Measurements from ENCODE around the gene ARHGEF39. TPM values are rescaled to one million over a fixed set of nuclear protein-coding genes. Genes with fewer than 3 reads are reported as not detected.
A peak's percentile ranks its signal among the peaks of the same experiment; 100 is the strongest.

The ARHGEF39 gene
- total RNA-seq, 1 donor from 2014 or later, result 0.85 TPM

DNA sequence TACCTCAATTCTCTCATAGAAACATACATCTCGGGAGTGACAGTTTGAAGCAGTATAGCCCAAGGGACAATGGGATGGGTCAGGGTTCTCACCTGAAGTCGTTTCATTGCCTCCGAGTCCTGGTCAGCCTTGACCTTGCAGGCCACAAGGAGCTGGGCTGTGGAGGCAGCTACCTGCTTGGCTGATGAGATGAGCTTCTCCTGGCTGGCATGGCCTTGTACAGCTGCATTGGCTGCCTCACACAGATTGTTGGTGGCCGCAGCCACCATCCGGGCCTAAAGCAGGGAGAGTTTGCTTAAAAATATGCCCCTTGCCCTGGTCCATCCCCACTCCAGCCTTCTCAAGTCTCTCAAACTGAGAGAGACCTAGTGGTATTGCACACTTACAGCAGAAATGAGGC lies 33.2 kb upstream of the ARHGEF39 start:
- peak overlapping the region; percentile 62 for H3K27ac Mint-ChIP-seq (ENCODE audit: unreplicated experiment)
- DNase-seq (ENCODE audit: low spot score), result no peak
- peaks cover 26% of the 10 kb centered on the region for H3K36me3 Mint-ChIP-seq (ENCODE audit: low read depth)
- H3K4me1 Mint-ChIP-seq (ENCODE audit: low read depth), result peaks cover 31% of the 10 kb centered on the region
- H3K9me3 Mint-ChIP-seq (ENCODE audit: low read depth), result no peaks in the 10 kb centered on the region
- H3K4me3 Mint-ChIP-seq (ENCODE audit: unreplicated experiment), result no peak overlapping the region
- H3K27me3 Mint-ChIP-seq (ENCODE audit: low read depth), result no peaks in the 10 kb centered on the region
- TF ChIP-seq, protein P1, sequence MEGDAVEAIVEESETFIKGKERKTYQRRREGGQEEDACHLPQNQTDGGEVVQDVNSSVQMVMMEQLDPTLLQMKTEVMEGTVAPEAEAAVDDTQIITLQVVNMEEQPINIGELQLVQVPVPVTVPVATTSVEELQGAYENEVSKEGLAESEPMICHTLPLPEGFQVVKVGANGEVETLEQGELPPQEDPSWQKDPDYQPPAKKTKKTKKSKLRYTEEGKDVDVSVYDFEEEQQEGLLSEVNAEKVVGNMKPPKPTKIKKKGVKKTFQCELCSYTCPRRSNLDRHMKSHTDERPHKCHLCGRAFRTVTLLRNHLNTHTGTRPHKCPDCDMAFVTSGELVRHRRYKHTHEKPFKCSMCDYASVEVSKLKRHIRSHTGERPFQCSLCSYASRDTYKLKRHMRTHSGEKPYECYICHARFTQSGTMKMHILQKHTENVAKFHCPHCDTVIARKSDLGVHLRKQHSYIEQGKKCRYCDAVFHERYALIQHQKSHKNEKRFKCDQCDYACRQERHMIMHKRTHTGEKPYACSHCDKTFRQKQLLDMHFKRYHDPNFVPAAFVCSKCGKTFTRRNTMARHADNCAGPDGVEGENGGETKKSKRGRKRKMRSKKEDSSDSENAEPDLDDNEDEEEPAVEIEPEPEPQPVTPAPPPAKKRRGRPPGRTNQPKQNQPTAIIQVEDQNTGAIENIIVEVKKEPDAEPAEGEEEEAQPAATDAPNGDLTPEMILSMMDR (IDR thresholded peaks at IDR 0.05), result no peak

DNA sequence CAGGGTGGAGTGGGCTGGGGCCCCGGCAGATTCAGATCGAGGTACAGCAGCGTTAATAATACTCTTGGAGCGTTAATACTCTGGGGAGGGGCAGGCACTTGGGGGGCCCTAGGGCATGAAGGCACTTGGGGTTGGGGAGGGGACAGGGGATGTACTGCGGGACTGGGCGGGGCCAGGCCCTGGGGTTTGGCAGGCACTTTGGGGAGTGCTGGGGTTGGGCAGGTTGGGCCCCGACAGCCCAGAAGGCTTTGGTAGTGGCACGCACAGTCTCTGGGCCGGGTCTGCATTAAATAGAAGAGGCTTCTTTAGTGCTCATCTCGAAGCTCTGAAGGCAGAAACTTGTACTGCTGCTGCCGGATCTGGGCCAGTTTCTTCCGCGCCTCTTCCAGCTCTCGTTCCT lies 32.5 kb upstream of the ARHGEF39 start:
- TF ChIP-seq, protein P1 (IDR thresholded peaks at IDR 0.05), result no peak

GRCh38 chr9:35696520-35697215 lies 31.7 kb upstream of the ARHGEF39 start:
- H3K27ac Mint-ChIP-seq (ENCODE audit: unreplicated experiment), result peak overlapping the region; percentile 86
- H3K9me3 Mint-ChIP-seq (ENCODE audit: low read depth), result no peaks in the 10 kb centered on the region
- peaks cover 36% of the 10 kb centered on the region for H3K4me1 Mint-ChIP-seq (ENCODE audit: low read depth)
- TF ChIP-seq, protein P1 (IDR thresholded peaks at IDR 0.05), result peak; percentile 90
- H3K4me3 Mint-ChIP-seq (ENCODE audit: unreplicated experiment), result no peak overlapping the region
- peaks cover 19% of the 10 kb centered on the region for H3K36me3 Mint-ChIP-seq (ENCODE audit: low read depth)
- H3K27me3 Mint-ChIP-seq (ENCODE audit: low read depth), result no peaks in the 10 kb centered on the region
- no peak for DNase-seq (ENCODE audit: low spot score)

More for the DNA sequence above, 32.5 kb upstream of the ARHGEF39 start:
- Mint-ChIP-seq H3K9me3 (ENCODE audit: low read depth) (no peaks in the 10 kb centered on the region), H3K27me3 (ENCODE audit: low read depth) (no peaks in the 10 kb centered on the region), H3K27ac (ENCODE audit: unreplicated experiment) (peak overlapping the region; percentile 86), H3K4me3 (ENCODE audit: unreplicated experiment) (no peak overlapping the region), H3K36me3 (ENCODE audit: low read depth) (peaks cover 19% of the 10 kb centered on the region), H3K4me1 (ENCODE audit: low read depth) (peaks cover 31% of the 10 kb centered on the region)
- DNase-seq (ENCODE audit: low spot score), result no peak

GRCh38 chr9:35695943-35696401 lies 31.0 kb upstream of the ARHGEF39 start:
- no peaks in the 10 kb centered on the region for H3K27me3 Mint-ChIP-seq (ENCODE audit: low read depth)
- H3K36me3 Mint-ChIP-seq (ENCODE audit: low read depth), result peaks cover 19% of the 10 kb centered on the region
- TF ChIP-seq, protein P1 (IDR thresholded peaks at IDR 0.05), result no peak
- no peak for DNase-seq (ENCODE audit: low spot score)
- H3K27ac Mint-ChIP-seq (ENCODE audit: unreplicated experiment), result peak overlapping the region; percentile 86
- no peak overlapping the region for H3K4me3 Mint-ChIP-seq (ENCODE audit: unreplicated experiment)
- H3K4me1 Mint-ChIP-seq (ENCODE audit: low read depth), result peaks cover 43% of the 10 kb centered on the region
- H3K9me3 Mint-ChIP-seq (ENCODE audit: low read depth), result no peaks in the 10 kb centered on the region

DNA sequence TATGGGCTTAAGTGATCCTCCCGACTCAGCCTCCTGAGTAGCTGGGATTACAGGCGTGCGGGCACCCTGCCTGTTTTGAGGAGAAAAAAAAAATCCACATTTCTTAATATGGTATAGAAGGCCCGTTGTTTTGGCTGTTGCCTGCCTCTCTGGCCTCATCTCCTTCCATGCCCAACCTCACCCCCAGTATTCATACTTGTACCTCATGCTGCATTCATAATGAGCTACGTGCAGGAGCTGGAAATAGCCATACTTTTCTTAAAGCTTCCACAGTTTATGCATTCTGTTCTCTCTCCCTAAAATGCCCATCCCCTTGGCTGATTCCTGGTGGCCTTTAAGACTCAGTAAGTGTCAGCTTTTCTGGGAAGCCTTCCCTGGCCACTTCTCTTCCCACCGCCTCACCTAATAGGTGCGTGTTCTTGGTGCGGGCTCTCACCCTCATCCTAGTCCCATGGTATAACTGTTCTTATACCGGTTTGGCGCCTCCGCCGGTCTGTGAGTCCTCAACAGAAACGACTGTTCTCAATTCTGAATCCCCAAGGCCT lies 26.8 kb upstream of the ARHGEF39 start:
- peak overlapping the region; percentile 98 for H3K27ac Mint-ChIP-seq (ENCODE audit: unreplicated experiment)
- no peaks in the 10 kb centered on the region for H3K9me3 Mint-ChIP-seq (ENCODE audit: low read depth)
- H3K36me3 Mint-ChIP-seq (ENCODE audit: low read depth), result peaks cover 15% of the 10 kb centered on the region
- H3K4me3 Mint-ChIP-seq (ENCODE audit: unreplicated experiment), result peak overlapping the region; percentile 76
- DNase-seq (ENCODE audit: low spot score), result no peak
- H3K27me3 Mint-ChIP-seq (ENCODE audit: low read depth), result no peaks in the 10 kb centered on the region
- peaks cover 53% of the 10 kb centered on the region for H3K4me1 Mint-ChIP-seq (ENCODE audit: low read depth)
- TF ChIP-seq, protein P1 (IDR thresholded peaks at IDR 0.05), result peak; percentile 21

Data from chondrocyte (in vitro differentiated cells).